HCT116 (cell line): Measurements from ENCODE around the gene BAD. TPM values are rescaled to one million over a fixed set of nuclear protein-coding genes. Genes with fewer than 3 reads are reported as not detected.

Experiments
- ATAC-seq: fragments of 200-7000 bp; cut with Tn5 transposase; 2 replicates; pipeline ENCODE4 v1.9.1; 2020; ENCODE audit warnings: mild to moderate bottlenecking, moderate library complexity
- BruUV-seq: library from RNA; stranded (reverse); fragments of 400-500 nt; replicated peaks from 2 replicates; lab custom pipeline; 2021; lab: Mats Ljungman, UMichigan
- CTCF ChIA-PET: fragments of 300-600 bp; sonication (Branson Sonifier 250); formaldehyde crosslinking; loops from one replicate; lab custom pipeline; 2021; ENCODE audit warnings: antibody characterized with exemption; lab: Charles Lee
- POLR2A ChIA-PET: fragments of 300-600, 350-600 bp; sonication (Branson Sonifier 250); formaldehyde crosslinking; loops from one replicate; lab custom pipeline; 2021; ENCODE audit warnings: antibody characterized with exemption; lab: Charles Lee
- RAD21 ChIA-PET, 2 experiments: fragments of 300-600 bp; sonication (Branson Sonifier 250); formaldehyde crosslinking; loops; one replicate each; lab custom pipeline; 2023; ENCODE audit warnings: low total read pairs in 2 of 2; ENCODE audit not compliant: uncharacterized antibody in 2 of 2, unreplicated experiment in 2 of 2, low non-redundant PET in 1 of 2; lab: Charles Lee
- DNase-seq: peaks from one replicate; pipeline ENCODE4 v3.0.0-alpha.2; 2010; ENCODE audit warnings: low read depth, low spot score
- H2AFZ ChIP-seq: fragments of 200-600 bp; shearing (Covaris generic), sonication (generic); 2 replicates; pipeline ENCODE4 v1.6.1; 2017; ENCODE audit warnings: low read depth, mixed run types, mixed read lengths, antibody characterized with exemption, low read length; ENCODE audit not compliant: poor library complexity, severe bottlenecking
- H3K27ac ChIP-seq: 2 replicates; pipeline ENCODE4 v1.5.1; 2012; ENCODE audit warnings: low read depth, low read length
- H3K27me3 ChIP-seq: fragments of 200-600 bp; sonication (generic); 2 replicates; pipeline ENCODE4 v1.6.1; 2016; ENCODE audit warnings: mixed run types, low read length, mixed read lengths; ENCODE audit not compliant: insufficient read depth
- H3K36me3 ChIP-seq, 2 experiments: fragments of 200-500 bp in 1 of 2; fragments of 200-600 bp in 1 of 2; sonication (Bioruptor generic) in 1 of 2; sonication (generic) in 1 of 2; 2 replicates each; pipeline versions ENCODE4 v1.5.1 to v1.6.1; 2014 to 2016; ENCODE audit warnings: low read length in 2 of 2, inconsistent platforms in 1 of 2, mixed read lengths in 1 of 2, mixed run types in 1 of 2; ENCODE audit not compliant: insufficient read depth in 2 of 2, control insufficient read depth in 1 of 2
- H3K4me1 ChIP-seq, 2 experiments: fragments of 200-600 bp in 1 of 2; sonication (generic) in 1 of 2; 2 replicates each; pipeline versions ENCODE4 v1.5.1 to v1.6.1; 2012 to 2017; ENCODE audit warnings: low read length in 2 of 2, inconsistent platforms in 1 of 2, mild to moderate bottlenecking in 1 of 2, mixed read lengths in 1 of 2, mixed run types in 1 of 2, moderate library complexity in 1 of 2; ENCODE audit not compliant: insufficient read depth in 2 of 2, control insufficient read depth in 1 of 2
- H3K4me2 ChIP-seq: fragments of 200-600 bp; sonication (generic); 2 replicates; pipeline ENCODE4 v1.6.1; 2017; ENCODE audit warnings: mixed run types, low read length, mixed read lengths
- H3K4me3 ChIP-seq, 2 experiments: fragments of 200-600 bp in 1 of 2; sonication (generic) in 1 of 2; replicated peaks in 1 of 2; 2 replicates each; pipeline ENCODE4 v1.5.1; 2011 to 2016; ENCODE audit warnings: low read length in 2 of 2, control low read depth in 1 of 2, low read depth in 1 of 2, mild to moderate bottlenecking in 1 of 2, mixed read lengths in 1 of 2, mixed run types in 1 of 2
- H3K79me2 ChIP-seq: fragments of 200-600 bp; sonication (generic); 2 replicates; pipeline ENCODE4 v1.6.1; 2017; ENCODE audit warnings: mild to moderate bottlenecking, mixed run types, low read length, moderate library complexity, mixed read lengths; ENCODE audit not compliant: insufficient read depth
- H3K9ac ChIP-seq: fragments of 200-600 bp; sonication (generic); 2 replicates; pipeline ENCODE4 v1.6.1; 2016; ENCODE audit warnings: low read length, mixed read lengths
- H3K9me2 ChIP-seq: fragments of 200-600 bp; sonication (generic), shearing (Covaris generic); 2 replicates; pipeline ENCODE4 v1.6.1; 2017; ENCODE audit warnings: mixed run types, mild to moderate bottlenecking, moderate library complexity; ENCODE audit not compliant: insufficient read depth
- H3K9me3 ChIP-seq, 2 experiments: fragments of 200-500 bp in 1 of 2; fragments of 200-600 bp in 1 of 2; sonication (Bioruptor generic) in 1 of 2; sonication (generic) in 1 of 2; 2 replicates each; pipeline ENCODE4 v1.6.1; 2014 to 2017; ENCODE audit warnings: low read length in 2 of 2, mixed read lengths in 2 of 2, inconsistent platforms in 1 of 2, low read depth in 1 of 2, mild to moderate bottlenecking in 1 of 2, mixed run types in 1 of 2, moderate library complexity in 1 of 2; ENCODE audit not compliant: control insufficient read depth in 1 of 2, insufficient read depth in 1 of 2
- H4K20me1 ChIP-seq: fragments of 200-600 bp; sonication (generic), shearing (Covaris generic); 2 replicates; pipeline ENCODE4 v1.6.1; 2017; ENCODE audit warnings: mixed run types, mild to moderate bottlenecking, moderate library complexity; ENCODE audit not compliant: insufficient read depth
- CEBPB ChIP-seq: IDR thresholded peaks from 2 replicates; pipeline ENCODE4 v1.6.1; 2012; ENCODE audit warnings: low read depth
- EZH2 ChIP-seq: fragments of 200-600 bp; sonication (generic); IDR thresholded peaks from 2 replicates; pipeline ENCODE4 v1.6.1; 2017; ENCODE audit warnings: antibody characterized with exemption, mixed run types
- EZH2phosphoT487 ChIP-seq: fragments of 200-600 bp; IDR thresholded peaks from 2 replicates; pipeline ENCODE4 v1.6.1; 2018; ENCODE audit warnings: antibody characterized with exemption, borderline replicate concordance
- RAD21 ChIP-seq: IDR thresholded peaks from 2 replicates; pipeline ENCODE4 v1.6.1; 2012; ENCODE audit warnings: low read depth, mild to moderate bottlenecking
- SRF ChIP-seq: IDR thresholded peaks from 2 replicates; pipeline ENCODE4 v1.6.1; 2012; ENCODE audit warnings: low read depth
- TCF7L2 ChIP-seq: IDR thresholded peaks from 2 replicates; pipeline ENCODE4 v1.7.0; 2011; ENCODE audit warnings: borderline replicate concordance, inconsistent platforms; ENCODE audit not compliant: insufficient read depth, insufficient read length; ENCODE audit errors: extremely low read depth
- YY1 ChIP-seq: IDR thresholded peaks from 2 replicates; pipeline ENCODE4 v1.6.1; 2011; ENCODE audit warnings: low read length, low read depth, moderate library complexity, mild to moderate bottlenecking; ENCODE audit not compliant: insufficient replicate concordance; ENCODE audit errors: extremely low read depth
- intact Hi-C: fragments of 100-400 bp; cut with micrococcal nuclease; formaldehyde crosslinking; loops from 2 replicates; pipeline ENCODE4 v1.10.0; 2022
- total RNA-seq: library from RNA; stranded (reverse); gene quantifications from one replicate; pipeline ENCODE4 v1.2.1, GENCODE V29; 2021; ENCODE audit not compliant: unreplicated experiment
- TF ChIP-seq, protein P1 (sequence below): IDR thresholded peaks from 2 replicates; pipeline ENCODE4 v1.6.1; 2011; ENCODE audit warnings: mild to moderate bottlenecking, low read length, moderate library complexity; ENCODE audit not compliant: insufficient replicate concordance; ENCODE audit errors: extremely low read depth
- TF ChIP-seq, protein P2 (sequence below): IDR thresholded peaks from 2 replicates; pipeline ENCODE4 v1.6.1; 2012

The BAD gene
- total RNA-seq, 1 experiment from 2014 or later = 51.9 TPM

DNA sequence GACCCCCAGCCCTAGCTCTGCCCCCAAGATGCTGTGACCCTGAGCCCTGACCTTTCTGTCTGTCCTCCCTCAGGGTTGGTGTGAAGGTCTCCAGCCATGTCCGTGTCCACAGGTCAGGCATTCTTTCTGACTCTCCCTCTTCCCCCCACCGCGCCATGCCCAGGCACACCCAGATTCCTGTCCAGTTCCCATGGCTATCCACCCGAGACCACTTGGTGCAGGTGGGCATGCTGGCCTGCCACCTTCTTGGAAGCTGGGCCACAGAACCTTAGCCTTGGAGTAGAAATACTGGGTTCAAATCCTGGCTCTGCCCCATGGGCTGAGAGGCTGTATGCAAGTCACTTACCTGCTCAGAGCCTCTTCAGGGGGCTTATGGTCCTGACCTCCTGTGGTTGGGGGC, 35.4 kb downstream of the BAD start:
- Histone ChIP-seq H3K9me3 (no peaks in the 10 kb centered on the region), H4K20me1 (no peaks in the 10 kb centered on the region), H3K4me3 (no peak overlapping the region), H2AFZ (no peak overlapping the region), H3K79me2 (peaks cover 50% of the 10 kb centered on the region), H3K4me1 (peaks cover 29 to 73% of the 10 kb centered on the region in 2 experiments), H3K4me2 (no peak overlapping the region), H3K27me3 (no peaks in the 10 kb centered on the region), H3K9me2 (no peaks in the 10 kb centered on the region), H3K27ac (peak overlapping the region; percentile 94; the same call in 1 of the 2 replicates), H3K9ac (no peak overlapping the region), H3K36me3 (peaks cover 0 to 2% of the 10 kb centered on the region in 2 experiments; a peak in 1 of 4 replicates)
- RAD21 ChIA-PET = no interaction called here
- CTCF ChIA-PET = interaction anchor here (1.1 to 1.9 kb wide), 2 partner anchors 9 to 107 kb away, joined by 3 to 4 read pairs; no protein-coding TSS in a partner anchor
- intact Hi-C loops = no loop called here
- POLR2A ChIA-PET = interaction anchor here (1.4 to 1.6 kb wide), 3 partner anchors 8 to 69 kb away, joined by 3 to 6 read pairs (median 4); partner anchors contain the start of genes FKBP2 and PRDX5
- no TSS peak for BruUV-seq
- no peak for DNase-seq
- no peak for ATAC-seq
- TF ChIP-seq YY1 = no peak
- no peak for TF ChIP-seq CEBPB
- TF ChIP-seq RAD21 = no peak
- TF ChIP-seq, protein P1, sequence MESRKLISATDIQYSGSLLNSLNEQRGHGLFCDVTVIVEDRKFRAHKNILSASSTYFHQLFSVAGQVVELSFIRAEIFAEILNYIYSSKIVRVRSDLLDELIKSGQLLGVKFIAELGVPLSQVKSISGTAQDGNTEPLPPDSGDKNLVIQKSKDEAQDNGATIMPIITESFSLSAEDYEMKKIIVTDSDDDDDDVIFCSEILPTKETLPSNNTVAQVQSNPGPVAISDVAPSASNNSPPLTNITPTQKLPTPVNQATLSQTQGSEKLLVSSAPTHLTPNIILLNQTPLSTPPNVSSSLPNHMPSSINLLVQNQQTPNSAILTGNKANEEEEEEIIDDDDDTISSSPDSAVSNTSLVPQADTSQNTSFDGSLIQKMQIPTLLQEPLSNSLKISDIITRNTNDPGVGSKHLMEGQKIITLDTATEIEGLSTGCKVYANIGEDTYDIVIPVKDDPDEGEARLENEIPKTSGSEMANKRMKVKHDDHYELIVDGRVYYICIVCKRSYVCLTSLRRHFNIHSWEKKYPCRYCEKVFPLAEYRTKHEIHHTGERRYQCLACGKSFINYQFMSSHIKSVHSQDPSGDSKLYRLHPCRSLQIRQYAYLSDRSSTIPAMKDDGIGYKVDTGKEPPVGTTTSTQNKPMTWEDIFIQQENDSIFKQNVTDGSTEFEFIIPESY = no peak
- TF ChIP-seq, protein P2, sequence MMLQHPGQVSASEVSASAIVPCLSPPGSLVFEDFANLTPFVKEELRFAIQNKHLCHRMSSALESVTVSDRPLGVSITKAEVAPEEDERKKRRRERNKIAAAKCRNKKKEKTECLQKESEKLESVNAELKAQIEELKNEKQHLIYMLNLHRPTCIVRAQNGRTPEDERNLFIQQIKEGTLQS = no peak
- TF ChIP-seq SRF = no peak
- TF ChIP-seq TCF7L2 = no peak
- no peak for TF ChIP-seq EZH2
- TF ChIP-seq EZH2phosphoT487 = no peak
- TF ChIP-seq, all 23 proteins: peak for 0
